NCI-H2107 treated with DMSO at 0.1 percent for 48 hours (cell line): ENCODE measurements around the gene GPC6.

Source experiments
- DNase-seq: peaks from one replicate; lab custom pipeline; 2025; ENCODE audit not compliant: unreplicated experiment; lab: John Stamatoyannopoulos, UW

Gene GPC6

GRCh38 chr13:93496985-93497673, 270.5 kb downstream of the GPC6 start:
- no peak for DNase-seq

- no peak for DNase-seq
These were observed 273.4 kb downstream of the GPC6 start for GRCh38 chr13:93499991-93500390.

GRCh38 chr13:93502071-93502470, 275.5 kb downstream of the GPC6 start:
- no peak for DNase-seq

GRCh38 chr13:93502987-93503615, 276.5 kb downstream of the GPC6 start:
- no peak for DNase-seq

- DNase-seq, result peak; percentile 26
These were observed 278.7 kb downstream of the GPC6 start for GRCh38 chr13:93505104-93505952.

GRCh38 chr13:93511011-93511410, 284.4 kb downstream of the GPC6 start:
- no peak for DNase-seq

GRCh38 chr13:93515267-93515666, 288.7 kb downstream of the GPC6 start:
- DNase-seq, result no peak

- no peak for DNase-seq
These were observed 291.1 kb downstream of the GPC6 start for GRCh38 chr13:93517658-93518057.

GRCh38 chr13:93521307-93521706, 294.7 kb downstream of the GPC6 start:
- DNase-seq, result no peak

GRCh38 chr13:93522501-93522900, 295.9 kb downstream of the GPC6 start:
- DNase-seq, result no peak

GRCh38 chr13:93525087-93525486, 298.5 kb downstream of the GPC6 start:
- no peak for DNase-seq

GRCh38 chr13:93527748-93528297, 301.2 kb downstream of the GPC6 start:
- DNase-seq, result no peak

- no peak for DNase-seq
These were observed 303.4 kb downstream of the GPC6 start for GRCh38 chr13:93529961-93530360.

GRCh38 chr13:93534181-93534700, 307.6 kb downstream of the GPC6 start:
- DNase-seq, result no peak

GRCh38 chr13:93535251-93535650, 308.6 kb downstream of the GPC6 start:
- no peak for DNase-seq

- no peak for DNase-seq
These were observed 313.3 kb downstream of the GPC6 start for GRCh38 chr13:93539914-93540313.

GRCh38 chr13:93547886-93548285, 321.3 kb downstream of the GPC6 start:
- DNase-seq, result no peak

- DNase-seq, result no peak
These were observed 322.9 kb downstream of the GPC6 start for GRCh38 chr13:93549326-93550005.

- no peak for DNase-seq
These were observed 323.6 kb downstream of the GPC6 start for GRCh38 chr13:93550236-93550635.

GRCh38 chr13:93552596-93552995, 326.0 kb downstream of the GPC6 start:
- DNase-seq, result no peak

GRCh38 chr13:93554514-93554913, 327.9 kb downstream of the GPC6 start:
- DNase-seq, result no peak
